HUES64 (cell line): ENCODE measurements around the gene MEGF11.

Source experiments
- H3K27ac ChIP-seq: 2 replicates; pipeline ENCODE4 v1.7.0; 2013; ENCODE audit warnings: low read depth, low read length, inconsistent platforms
- H3K27me3 ChIP-seq: 2 replicates; pipeline ENCODE4 v1.6.1; 2013; ENCODE audit warnings: mild to moderate bottlenecking, low read length; ENCODE audit not compliant: insufficient read depth
- H3K36me3 ChIP-seq: 2 replicates; pipeline ENCODE4 v1.6.1; 2013; ENCODE audit warnings: mild to moderate bottlenecking, low read length; ENCODE audit not compliant: insufficient read depth
- H3K4me1 ChIP-seq: 2 replicates; pipeline ENCODE4 v1.6.1; 2013; ENCODE audit warnings: mild to moderate bottlenecking, low read length, moderate library complexity; ENCODE audit not compliant: insufficient read depth
- H3K4me3 ChIP-seq: 2 replicates; pipeline ENCODE4 v1.5.1; 2013; ENCODE audit warnings: mild to moderate bottlenecking, low read length, moderate library complexity
- H3K9ac ChIP-seq: 2 replicates; pipeline ENCODE4 v1.6.1; 2013; ENCODE audit warnings: mild to moderate bottlenecking, low read depth, low read length
- H3K9me3 ChIP-seq: 2 replicates; pipeline ENCODE4 v1.6.1; 2013; ENCODE audit warnings: low read depth, low read length; ENCODE audit not compliant: insufficient read depth
- WGBS: fragments of 150-250, 120-280 bp; methylation state at CpG from one replicate; pipeline ENCODE4 v1.1.7; 2013; ENCODE audit warnings: missing lambda C conversion rate; 5-methylcytosine and 5-hydroxymethylcytosine counted together

Gene MEGF11

DNA sequence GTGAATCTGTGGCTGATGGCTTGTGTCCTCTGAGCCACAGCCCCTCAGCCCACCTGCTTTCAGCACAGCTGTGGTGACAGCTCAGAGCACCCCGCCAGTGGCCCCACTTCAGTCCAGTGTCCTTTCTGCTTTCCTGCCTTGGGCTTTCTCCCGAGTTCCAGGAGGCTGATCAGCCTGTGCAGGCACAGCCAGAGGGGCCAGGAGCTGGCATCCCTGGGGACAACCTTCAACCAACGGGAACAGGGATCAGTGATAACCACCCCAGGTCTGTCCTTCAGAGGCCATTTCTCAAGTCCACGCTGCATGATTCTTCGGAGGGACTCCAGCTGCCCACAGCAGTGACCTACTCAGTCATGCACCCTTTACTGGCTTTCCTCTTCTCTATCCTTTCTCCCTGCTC is 217.6 kb downstream of the MEGF11 start:
- 86% methylated on average over 5 of the region's 5 CpGs for WGBS
- Histone ChIP-seq H3K9me3 (peaks cover 16% of the 10 kb centered on the region), H3K27me3 (no peaks in the 10 kb centered on the region), H3K9ac (no peak overlapping the region), H3K27ac (no peak overlapping the region), H3K36me3 (no peaks in the 10 kb centered on the region), H3K4me3 (no peak overlapping the region), H3K4me1 (peaks cover 16% of the 10 kb centered on the region)

DNA sequence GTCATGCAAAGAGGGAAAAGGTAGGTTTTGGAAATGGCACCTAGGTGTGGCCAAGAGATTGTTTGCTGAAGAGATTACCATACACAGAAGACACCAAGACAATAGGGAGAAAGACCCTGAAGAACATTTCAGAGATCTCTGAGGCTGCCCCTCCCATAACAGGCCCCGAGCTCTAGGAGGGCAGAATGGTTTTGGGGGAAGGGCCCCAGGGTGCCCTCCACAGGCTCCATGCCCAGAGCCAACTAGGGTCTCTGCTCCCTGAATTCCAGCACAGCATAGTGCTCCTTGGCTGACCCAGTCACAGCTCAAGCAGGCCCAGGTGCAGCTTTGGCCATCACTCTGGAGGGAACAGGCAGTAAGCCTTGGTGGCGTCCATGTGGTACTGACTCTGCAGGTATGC is 220.4 kb downstream of the MEGF11 start:
- 89% methylated on average over 2 of the region's 2 CpGs for WGBS
- H3K27me3 ChIP-seq: no peaks in the 10 kb centered on the region
- no peaks in the 10 kb centered on the region for H3K36me3 ChIP-seq
- H3K4me3 ChIP-seq: no peak overlapping the region
- H3K27ac ChIP-seq: no peak overlapping the region
- peaks cover 16% of the 10 kb centered on the region for H3K9me3 ChIP-seq
- no peak overlapping the region for H3K9ac ChIP-seq
- peaks cover 8% of the 10 kb centered on the region; the same call in 1 of the 2 replicates for H3K4me1 ChIP-seq

DNA sequence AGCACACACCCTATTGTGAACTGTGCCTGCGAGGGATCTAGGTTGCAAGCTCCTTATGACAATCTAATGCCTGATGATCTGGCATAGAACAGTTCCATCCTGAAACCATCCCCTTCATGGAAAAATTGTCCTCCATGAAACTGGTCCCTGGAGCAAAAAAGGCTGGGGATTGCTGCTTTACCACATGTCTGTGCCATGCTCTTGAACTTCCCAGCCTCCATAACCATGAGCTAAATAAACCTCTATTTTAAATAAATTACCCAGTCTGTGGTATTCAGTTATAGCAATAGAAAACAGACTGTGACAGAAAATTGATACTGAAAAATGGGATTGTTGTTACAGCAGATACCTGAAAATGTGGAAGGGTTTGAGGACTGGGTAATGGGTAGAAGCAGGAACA is 221.5 kb downstream of the MEGF11 start:
- peaks cover 6% of the 10 kb centered on the region; the same call in 1 of the 2 replicates for H3K4me1 ChIP-seq
- no peak overlapping the region for H3K4me3 ChIP-seq
- no peaks in the 10 kb centered on the region for H3K36me3 ChIP-seq
- no peaks in the 10 kb centered on the region for H3K27me3 ChIP-seq
- 95% methylated on average over 1 of the region's 1 CpG for WGBS
- no peak overlapping the region for H3K9ac ChIP-seq
- H3K9me3 ChIP-seq: peaks cover 16% of the 10 kb centered on the region
- no peak overlapping the region for H3K27ac ChIP-seq

DNA sequence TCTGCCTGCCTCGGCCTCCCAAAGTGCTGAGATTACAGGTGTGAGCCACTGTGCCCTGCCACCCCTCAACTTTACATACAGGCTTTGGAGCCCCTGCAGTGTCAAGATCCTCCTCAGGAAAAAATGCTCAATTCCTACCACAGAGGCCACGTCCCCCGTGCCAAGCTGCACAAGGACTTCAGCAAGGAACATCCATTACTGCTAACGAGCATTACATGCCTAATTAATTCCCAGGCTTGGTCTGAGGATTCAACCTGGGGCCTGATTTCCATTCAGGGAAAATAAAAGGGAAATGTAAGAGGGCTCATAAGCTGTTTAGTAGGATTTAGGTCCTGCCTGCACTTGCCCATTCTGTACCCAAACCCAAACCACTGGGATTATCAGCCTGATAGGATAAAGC is 222.9 kb downstream of the MEGF11 start:
- 92% methylated on average over 4 of the region's 4 CpGs for WGBS
- Histone ChIP-seq H3K4me1 (peaks cover 8% of the 10 kb centered on the region), H3K27ac (no peak overlapping the region), H3K9ac (no peak overlapping the region), H3K4me3 (no peak overlapping the region), H3K9me3 (peaks cover 16% of the 10 kb centered on the region), H3K36me3 (no peaks in the 10 kb centered on the region), H3K27me3 (no peaks in the 10 kb centered on the region)

DNA sequence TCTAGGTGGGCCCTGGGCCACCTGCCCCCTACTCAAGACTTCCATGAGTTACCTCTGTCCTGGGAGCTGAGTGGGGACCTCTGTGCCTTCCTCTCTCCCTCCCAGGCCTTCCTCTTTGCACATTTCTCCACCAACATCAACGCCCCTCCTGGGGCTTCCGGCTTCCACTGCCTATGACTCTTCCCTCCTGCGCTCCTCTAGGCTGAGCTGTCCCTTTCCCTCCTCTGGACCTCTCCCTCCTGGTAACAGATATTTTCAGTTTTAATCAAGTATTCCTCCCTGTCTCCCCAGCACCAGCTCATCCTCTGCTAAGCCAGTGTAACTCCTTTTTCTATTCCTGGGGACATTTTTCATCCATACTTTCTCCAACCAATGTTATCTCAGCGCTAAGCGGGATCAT is 223.9 kb downstream of the MEGF11 start:
- Histone ChIP-seq H3K4me3 (no peak overlapping the region), H3K27me3 (no peaks in the 10 kb centered on the region), H3K36me3 (no peaks in the 10 kb centered on the region), H3K9ac (no peak overlapping the region), H3K4me1 (peaks cover 17% of the 10 kb centered on the region), H3K27ac (no peak overlapping the region), H3K9me3 (peaks cover 16% of the 10 kb centered on the region)
- 92% methylated on average over 5 of the region's 5 CpGs for WGBS

DNA sequence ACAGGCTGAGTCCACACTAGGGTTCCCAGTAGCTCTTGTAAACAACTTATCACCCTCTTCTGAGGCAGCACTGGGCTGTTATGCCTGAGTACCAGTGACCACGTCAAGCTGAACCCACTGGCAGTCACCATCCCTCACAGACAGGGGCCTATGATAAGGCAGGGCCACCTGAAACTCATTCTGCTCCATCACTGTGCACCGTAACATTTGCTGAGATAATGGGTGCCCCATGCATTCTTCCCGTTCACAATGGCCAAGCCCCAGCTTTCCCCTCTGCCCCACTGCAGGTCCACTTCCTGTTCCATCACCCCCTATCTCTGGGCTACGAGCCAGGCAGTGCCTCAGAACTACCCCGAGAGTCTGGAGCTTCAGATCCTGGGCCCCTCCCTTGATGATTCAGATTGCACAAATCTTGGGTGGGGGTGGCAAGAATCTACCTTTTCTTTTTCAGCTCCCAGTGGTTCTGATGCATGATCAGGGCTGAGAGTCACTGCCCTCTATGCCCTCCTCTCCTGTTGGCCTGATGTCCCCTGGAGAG is 226.2 kb downstream of the MEGF11 start:
- H3K27ac ChIP-seq: no peak overlapping the region
- WGBS: 91% methylated on average over 5 of the region's 5 CpGs
- H3K4me1 ChIP-seq: peaks cover 27% of the 10 kb centered on the region
- H3K4me3 ChIP-seq: no peak overlapping the region
- peaks cover 8% of the 10 kb centered on the region for H3K9me3 ChIP-seq
- no peaks in the 10 kb centered on the region for H3K27me3 ChIP-seq
- no peak overlapping the region for H3K9ac ChIP-seq
- H3K36me3 ChIP-seq: no peaks in the 10 kb centered on the region

DNA sequence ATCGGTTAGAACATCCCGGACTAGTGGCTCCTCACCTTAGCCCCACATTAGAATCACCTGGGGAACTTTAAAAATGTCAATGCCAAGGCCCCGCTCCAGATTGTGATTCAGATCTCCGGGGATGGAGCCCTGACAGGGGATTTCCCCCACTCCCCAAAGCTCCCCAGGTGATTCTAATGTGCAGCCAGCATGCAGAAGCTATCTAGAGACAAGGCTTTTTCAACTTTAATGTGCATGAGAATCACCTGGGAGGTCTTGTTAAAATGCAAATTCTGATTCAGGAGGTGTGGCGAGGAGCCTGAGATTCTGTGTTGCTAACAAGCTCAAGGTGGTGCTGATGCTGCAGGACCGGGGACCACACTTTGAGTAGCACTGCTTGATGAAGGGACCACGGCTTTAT is 227.6 kb downstream of the MEGF11 start:
- Histone ChIP-seq H3K36me3 (no peaks in the 10 kb centered on the region), H3K27me3 (no peaks in the 10 kb centered on the region), H3K4me1 (peaks cover 27% of the 10 kb centered on the region), H3K9me3 (no peaks in the 10 kb centered on the region), H3K4me3 (no peak overlapping the region), H3K9ac (no peak overlapping the region), H3K27ac (no peak overlapping the region; the same call in 1 of the 2 replicates)
- WGBS: 21% methylated on average over 7 of the region's 7 CpGs

DNA sequence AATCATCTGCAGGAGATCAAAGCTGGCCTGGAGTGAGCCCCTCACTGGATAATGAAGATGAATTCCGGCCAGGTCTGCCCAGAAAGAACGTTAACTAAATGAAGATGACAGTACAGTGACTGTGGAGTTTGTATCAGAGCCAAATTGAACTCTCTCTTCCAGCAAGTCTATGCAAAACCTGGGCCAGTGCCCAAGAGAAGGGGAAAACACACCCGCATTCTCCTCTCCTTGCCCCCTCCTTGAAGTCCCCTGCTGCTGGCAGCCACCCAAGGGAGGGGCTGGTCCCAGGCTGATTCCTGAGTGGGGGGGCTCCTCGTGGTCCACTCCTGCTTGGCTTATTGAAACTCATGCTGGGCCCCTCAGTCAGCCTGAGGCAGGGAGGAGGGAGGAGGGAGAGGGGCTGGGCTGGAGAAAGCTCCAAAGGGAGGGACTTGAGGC is 228.5 kb downstream of the MEGF11 start:
- no peak overlapping the region for H3K27ac ChIP-seq
- no peaks in the 10 kb centered on the region for H3K27me3 ChIP-seq
- no peaks in the 10 kb centered on the region for H3K36me3 ChIP-seq
- no peak overlapping the region for H3K9ac ChIP-seq
- no peaks in the 10 kb centered on the region for H3K9me3 ChIP-seq
- H3K4me1 ChIP-seq: peaks cover 27% of the 10 kb centered on the region
- no peak overlapping the region for H3K4me3 ChIP-seq
- 35% methylated on average over 4 of the region's 4 CpGs for WGBS

DNA sequence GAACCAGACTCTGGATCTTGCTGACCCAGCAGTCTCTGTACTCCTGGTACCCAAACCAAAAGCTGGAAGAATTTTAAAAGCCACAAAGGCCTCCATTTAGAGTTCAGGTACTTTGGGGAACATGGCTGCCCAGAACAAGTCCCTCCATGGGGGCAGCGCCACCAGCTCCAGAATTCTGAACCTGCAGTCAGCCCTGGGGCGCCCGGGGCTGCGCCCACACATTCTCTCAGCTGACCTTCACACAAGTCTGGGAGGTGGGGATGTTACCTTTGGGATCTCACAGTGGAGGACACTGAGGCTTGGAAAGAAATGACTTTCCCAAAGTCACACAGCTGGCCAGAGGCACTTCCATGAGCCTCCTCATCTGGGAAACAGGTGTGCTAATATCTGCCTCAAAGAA is 229.4 kb downstream of the MEGF11 start:
- Histone ChIP-seq H3K9me3 (no peaks in the 10 kb centered on the region), H3K27me3 (no peaks in the 10 kb centered on the region), H3K4me1 (peaks cover 34% of the 10 kb centered on the region), H3K4me3 (no peak overlapping the region), H3K9ac (no peak overlapping the region), H3K27ac (no peak overlapping the region), H3K36me3 (no peaks in the 10 kb centered on the region)
- 97% methylated on average over 4 of the region's 4 CpGs for WGBS

DNA sequence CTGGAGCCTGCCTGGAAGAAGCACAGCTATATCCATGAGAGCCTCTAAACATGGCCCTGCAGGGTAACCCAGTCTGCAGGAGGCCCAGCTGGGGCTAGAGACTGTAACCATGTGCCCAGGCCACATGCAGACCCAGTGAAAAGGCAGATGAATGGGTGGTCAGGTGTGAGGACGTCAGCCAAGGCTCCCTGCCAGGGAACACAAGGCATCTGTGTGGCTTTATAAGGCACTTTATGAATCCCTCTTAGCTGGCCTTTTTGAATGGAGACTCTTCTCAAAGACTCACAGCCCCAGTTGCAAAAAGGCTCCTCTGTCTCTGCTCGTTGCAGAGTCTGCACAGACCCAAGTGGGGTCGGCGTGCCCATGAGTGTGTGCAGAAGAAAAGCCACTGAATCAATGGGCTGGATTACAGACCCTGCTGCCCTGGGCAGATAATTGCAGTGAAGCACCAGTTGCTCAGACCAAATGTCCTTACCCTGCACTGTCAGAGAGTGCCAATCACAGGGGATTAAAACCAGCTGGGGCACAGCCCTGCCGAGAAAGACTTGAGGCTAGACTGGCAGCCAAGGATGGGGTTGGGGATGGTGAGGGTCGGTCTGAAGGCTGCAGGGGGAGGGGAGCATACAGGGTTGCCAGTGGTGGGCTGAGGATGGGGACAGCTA is 230.1 kb downstream of the MEGF11 start:
- no peak overlapping the region for H3K9ac ChIP-seq
- peaks cover 31% of the 10 kb centered on the region for H3K4me1 ChIP-seq
- 69% methylated on average over 6 of the region's 6 CpGs for WGBS
- no peaks in the 10 kb centered on the region for H3K36me3 ChIP-seq
- H3K27ac ChIP-seq: peak overlapping the region; percentile 6; the same call in 1 of the 2 replicates
- no peak overlapping the region for H3K4me3 ChIP-seq
- H3K27me3 ChIP-seq: no peaks in the 10 kb centered on the region
- H3K9me3 ChIP-seq: no peaks in the 10 kb centered on the region

DNA sequence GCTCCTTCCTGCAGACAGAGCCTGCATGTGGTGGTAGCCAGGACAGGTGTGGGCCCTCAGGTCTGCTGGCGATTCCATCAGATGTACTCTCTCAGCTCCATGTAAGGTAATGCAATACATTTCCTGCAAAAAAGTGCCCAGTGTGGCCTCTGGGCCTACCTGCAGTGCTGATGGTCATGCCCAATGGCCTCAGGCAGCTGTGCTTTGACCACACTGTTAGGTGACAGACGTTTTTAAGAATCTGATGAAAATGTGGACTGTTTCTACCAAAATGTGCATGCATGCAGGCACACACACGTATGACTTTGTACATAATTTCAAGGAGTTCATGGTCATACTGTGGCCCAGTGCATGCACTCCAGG is 231.4 kb downstream of the MEGF11 start:
- no peak overlapping the region for H3K9ac ChIP-seq
- H3K9me3 ChIP-seq: no peaks in the 10 kb centered on the region
- H3K4me1 ChIP-seq: peaks cover 30% of the 10 kb centered on the region
- H3K4me3 ChIP-seq: no peak overlapping the region
- no peaks in the 10 kb centered on the region for H3K27me3 ChIP-seq
- no peak overlapping the region for H3K27ac ChIP-seq
- WGBS: 88% methylated on average over 3 of the region's 3 CpGs
- H3K36me3 ChIP-seq: no peaks in the 10 kb centered on the region
